Mesenchymal stem cell (in vitro differentiated cells and primary cell): ENCODE data around the gene MUC5B.

Experiments used
- DNase-seq: peaks from one replicate; pipeline ENCODE4 v3.0.0-alpha.2; 2013
- H2AFZ ChIP-seq: one replicate; pipeline ENCODE4 v1.6.1; 2013; ENCODE audit warnings: low read depth, mild to moderate bottlenecking, control low read depth, inconsistent platforms, low read length, moderate library complexity
- H2AK5ac ChIP-seq: 2 replicates; pipeline ENCODE4 v1.6.1; 2013; ENCODE audit warnings: low read length, moderate library complexity, mild to moderate bottlenecking, inconsistent platforms; ENCODE audit not compliant: severe bottlenecking
- H2BK120ac ChIP-seq: one replicate; pipeline ENCODE4 v1.6.1; 2013; ENCODE audit warnings: low read depth, mild to moderate bottlenecking, inconsistent platforms, low read length, moderate library complexity
- H2BK12ac ChIP-seq, 2 experiments: one replicate each; pipeline ENCODE4 v1.6.1; 2013; ENCODE audit warnings: inconsistent platforms in 2 of 2, low read length in 2 of 2, mild to moderate bottlenecking in 2 of 2, moderate library complexity in 2 of 2, control low read depth in 1 of 2
- H2BK15ac ChIP-seq: one replicate; pipeline ENCODE4 v1.6.1; 2013; ENCODE audit warnings: mild to moderate bottlenecking, low read depth, inconsistent platforms; ENCODE audit not compliant: poor library complexity, severe bottlenecking
- H2BK5ac ChIP-seq: 2 replicates; pipeline ENCODE4 v1.6.1; 2013; ENCODE audit warnings: low read depth, mild to moderate bottlenecking, low read length, control low read depth, inconsistent platforms; ENCODE audit not compliant: poor library complexity, severe bottlenecking
- H3K14ac ChIP-seq, 2 experiments: one replicate each; pipeline ENCODE4 v1.6.1; 2013; ENCODE audit warnings: inconsistent platforms in 2 of 2, low read length in 2 of 2, control low read depth in 1 of 2, mild to moderate bottlenecking in 1 of 2, moderate library complexity in 1 of 2
- H3K18ac ChIP-seq, 2 experiments: one replicate each; pipeline ENCODE4 v1.6.1; 2013; ENCODE audit warnings: inconsistent platforms in 2 of 2, low read length in 2 of 2, control low read depth in 1 of 2, low read depth in 1 of 2, mild to moderate bottlenecking in 1 of 2
- H3K23ac ChIP-seq, 2 experiments: one replicate each; pipeline ENCODE4 v1.6.1; 2013; ENCODE audit warnings: inconsistent platforms in 2 of 2, low read length in 2 of 2, mild to moderate bottlenecking in 2 of 2, moderate library complexity in 2 of 2, control low read depth in 1 of 2
- H3K27ac ChIP-seq: 2 replicates; pipeline ENCODE4 v1.5.1; 2013; ENCODE audit warnings: mild to moderate bottlenecking, moderate library complexity, low read length, control low read depth, inconsistent platforms; ENCODE audit not compliant: poor library complexity, severe bottlenecking
- H3K27me3 ChIP-seq, 2 experiments: 2 replicates each; pipeline versions ENCODE4 v1.6.1 to v1.7.0; 2013; ENCODE audit warnings: low read length in 2 of 2, mild to moderate bottlenecking in 2 of 2, moderate library complexity in 2 of 2, control low read depth in 1 of 2, inconsistent platforms in 1 of 2; ENCODE audit not compliant: control insufficient read depth in 1 of 2, insufficient read depth in 1 of 2
- H3K36me3 ChIP-seq, 2 experiments: 2 replicates each; pipeline versions ENCODE4 v1.6.1 to v1.7.0; 2013; ENCODE audit warnings: low read length in 2 of 2, control low read depth in 1 of 2, inconsistent platforms in 1 of 2, low read depth in 1 of 2, mild to moderate bottlenecking in 1 of 2; ENCODE audit not compliant: insufficient read depth in 2 of 2, control insufficient read depth in 1 of 2
- H3K4ac ChIP-seq, 2 experiments: one replicate each; pipeline ENCODE4 v1.6.1; 2013; ENCODE audit warnings: inconsistent platforms in 2 of 2, low read length in 2 of 2, mild to moderate bottlenecking in 2 of 2, moderate library complexity in 2 of 2, control low read depth in 1 of 2, low read depth in 1 of 2
- H3K4me1 ChIP-seq: 2 replicates; pipeline ENCODE4 v1.6.1; 2013; ENCODE audit warnings: low read depth, low read length, control low read depth; ENCODE audit not compliant: control insufficient read depth, insufficient read depth
- H3K4me2 ChIP-seq: 2 replicates; pipeline ENCODE4 v1.6.1; 2013; ENCODE audit warnings: low read length, mild to moderate bottlenecking, inconsistent platforms; ENCODE audit not compliant: poor library complexity, severe bottlenecking
- H3K4me3 ChIP-seq, 2 experiments: 2 replicates each; pipeline versions ENCODE4 v1.5.1 to v1.7.0; 2013; ENCODE audit warnings: low read length in 2 of 2, mild to moderate bottlenecking in 2 of 2, control low read depth in 1 of 2, low read depth in 1 of 2; ENCODE audit not compliant: insufficient read depth in 1 of 2
- H3K79me1 ChIP-seq: replicated peaks from 2 replicates; pipeline ENCODE4 v1.6.1; 2013; ENCODE audit warnings: mild to moderate bottlenecking, control low read depth, low read length, inconsistent platforms; ENCODE audit not compliant: poor library complexity, severe bottlenecking
- H3K9ac ChIP-seq: 2 replicates; pipeline ENCODE4 v1.7.0; 2013; ENCODE audit warnings: mild to moderate bottlenecking, low read length, moderate library complexity
- H3K9me3 ChIP-seq: 2 replicates; pipeline ENCODE4 v1.7.0; 2013; ENCODE audit warnings: mild to moderate bottlenecking, low read length; ENCODE audit not compliant: control insufficient read depth
- H4K8ac ChIP-seq: one replicate; pipeline ENCODE4 v1.6.1; 2013; ENCODE audit warnings: inconsistent platforms, mild to moderate bottlenecking, low read length, moderate library complexity
- H4K91ac ChIP-seq: one replicate; pipeline ENCODE4 v1.6.1; 2013; ENCODE audit warnings: mild to moderate bottlenecking, low read length, inconsistent platforms
- WGBS: methylation state at CpG from one replicate; pipeline ENCODE4 v1.1.7; 2013; ENCODE audit warnings: mixed read lengths; 5-methylcytosine and 5-hydroxymethylcytosine counted together

MUC5B gene

GRCh38 chr11:1298695-1299492 is 76.0 kb downstream of the MUC5B start:
- Histone ChIP-seq H3K27me3 (no peaks in the 10 kb centered on the region), H4K8ac (no peak overlapping the region), H2BK12ac (no peak overlapping the region), H3K36me3 (peaks cover 17 to 59% of the 10 kb centered on the region in 2 experiments), H2BK15ac (no peak overlapping the region), H2AK5ac (no peak overlapping the region), H3K27ac (no peak overlapping the region), H2BK120ac (no peak overlapping the region), H3K4me3 (peak overlapping the region in 1 of 2 experiments; percentile 16), H2BK5ac (no peak overlapping the region), H3K9me3 (no peaks in the 10 kb centered on the region), H3K4ac (no peak overlapping the region), H3K79me1 (peaks cover 22% of the 10 kb centered on the region), H3K23ac (no peak overlapping the region), H2AFZ (no peak overlapping the region), H3K4me2 (no peak overlapping the region), H3K14ac (no peak overlapping the region), H4K91ac (no peak overlapping the region), H3K4me1 (peaks cover 33% of the 10 kb centered on the region), H3K18ac (no peak overlapping the region), H3K9ac (peak overlapping the region; percentile 27)
- whole genome bisulfite sequencing, result 76% methylated on average over 29 of the region's 32 CpGs
- DNase-seq, result peak; percentile 84

DNA sequence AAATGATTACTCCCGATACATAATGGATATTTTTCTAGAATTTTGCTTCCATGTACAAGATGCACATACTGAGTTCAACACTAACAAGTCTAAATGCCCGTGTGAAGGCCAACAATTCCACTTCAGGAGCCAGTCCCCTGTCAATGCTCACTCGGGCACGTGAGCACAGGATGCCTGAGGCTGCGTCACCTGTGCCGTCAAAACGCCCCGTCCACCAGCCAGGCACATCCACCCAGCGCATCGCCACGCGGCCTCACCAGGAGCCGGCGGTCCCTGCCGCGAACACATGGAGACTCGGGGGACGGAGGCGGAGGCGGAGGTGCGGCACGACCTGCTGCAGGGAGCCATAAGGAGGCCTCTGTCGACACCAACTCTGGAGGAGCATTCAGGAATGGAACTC is 76.8 kb downstream of the MUC5B start:
- H2BK5ac ChIP-seq, result no peak overlapping the region
- no peak overlapping the region for H2AK5ac ChIP-seq
- peak overlapping the region in 1 of 2 experiments; percentile 19 for H3K14ac ChIP-seq
- no peak overlapping the region for H3K4me2 ChIP-seq
- no peak overlapping the region for H4K91ac ChIP-seq
- 94% methylated on average over 23 of the region's 23 CpGs for WGBS
- peaks cover 14 to 54% of the 10 kb centered on the region in 2 experiments for H3K36me3 ChIP-seq
- no peak overlapping the region for H3K18ac ChIP-seq
- no peaks in the 10 kb centered on the region for H3K27me3 ChIP-seq
- H3K27ac ChIP-seq, result no peak overlapping the region
- no peak overlapping the region for H3K4ac ChIP-seq
- no peak overlapping the region for H2BK15ac ChIP-seq
- no peak overlapping the region for H3K23ac ChIP-seq
- no peak overlapping the region for H2AFZ ChIP-seq
- peaks cover 36% of the 10 kb centered on the region for H3K4me1 ChIP-seq
- no peak overlapping the region for H2BK12ac ChIP-seq
- H4K8ac ChIP-seq, result no peak overlapping the region
- no peak for DNase-seq
- no peaks in the 10 kb centered on the region for H3K9me3 ChIP-seq
- no peak overlapping the region for H2BK120ac ChIP-seq
- peak overlapping the region in 1 of 2 experiments; percentile 16 for H3K4me3 ChIP-seq
- peak overlapping the region; percentile 27 for H3K9ac ChIP-seq
- H3K79me1 ChIP-seq, result peaks cover 22% of the 10 kb centered on the region

DNA sequence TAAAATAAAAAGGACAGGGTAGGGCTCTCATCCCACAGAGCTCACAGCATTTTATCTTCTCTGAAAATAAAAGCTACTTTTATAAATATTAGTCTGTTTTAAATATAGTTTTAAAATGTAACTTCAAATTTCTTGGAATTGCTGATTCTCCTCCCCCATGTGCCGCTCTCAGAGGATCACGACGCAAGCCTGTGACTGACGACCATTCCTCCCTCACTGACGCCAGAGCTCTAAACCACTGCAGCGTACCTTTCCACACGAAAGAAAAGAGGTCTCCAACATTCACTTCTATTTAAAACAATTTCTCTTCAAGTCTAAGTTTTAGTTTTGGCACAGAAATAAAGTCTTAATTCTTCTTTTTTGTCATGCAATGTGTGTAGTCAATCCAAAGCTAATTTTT is 77.3 kb downstream of the MUC5B start:
- Histone ChIP-seq H2BK15ac (no peak overlapping the region), H3K23ac (no peak overlapping the region), H3K14ac (no peak overlapping the region), H3K4me3 (no peak overlapping the region), H3K4me1 (peaks cover 38% of the 10 kb centered on the region), H4K91ac (no peak overlapping the region), H3K27ac (no peak overlapping the region), H2BK12ac (no peak overlapping the region), H4K8ac (no peak overlapping the region), H3K18ac (no peak overlapping the region), H3K4ac (no peak overlapping the region), H2BK120ac (no peak overlapping the region), H3K9me3 (no peaks in the 10 kb centered on the region), H3K36me3 (peaks cover 14 to 52% of the 10 kb centered on the region in 2 experiments), H3K9ac (no peak overlapping the region), H3K79me1 (peaks cover 22% of the 10 kb centered on the region), H2AK5ac (no peak overlapping the region), H2BK5ac (no peak overlapping the region), H2AFZ (no peak overlapping the region), H3K27me3 (no peaks in the 10 kb centered on the region), H3K4me2 (no peak overlapping the region)
- DNase-seq, result no peak
- 87% methylated on average over 7 of the region's 7 CpGs for WGBS

- Histone ChIP-seq H3K14ac (no peak overlapping the region), H3K23ac (no peak overlapping the region), H3K36me3 (peaks cover 20 to 51% of the 10 kb centered on the region in 2 experiments), H3K9me3 (no peaks in the 10 kb centered on the region), H3K18ac (no peak overlapping the region), H4K91ac (no peak overlapping the region), H2AK5ac (no peak overlapping the region), H3K9ac (no peak overlapping the region), H2BK15ac (no peak overlapping the region), H2AFZ (no peak overlapping the region), H4K8ac (no peak overlapping the region), H3K4me3 (no peak overlapping the region), H3K4ac (no peak overlapping the region), H3K4me2 (no peak overlapping the region), H3K27ac (no peak overlapping the region), H3K4me1 (peaks cover 40% of the 10 kb centered on the region), H2BK12ac (no peak overlapping the region), H3K27me3 (no peaks in the 10 kb centered on the region), H2BK5ac (no peak overlapping the region), H3K79me1 (peaks cover 19% of the 10 kb centered on the region), H2BK120ac (no peak overlapping the region)
- WGBS, result 95% methylated on average over 25 of the region's 28 CpGs
- DNase-seq, result no peak
Observed at GRCh38 chr11:1300569-1301187, 77.8 kb downstream of the MUC5B start.
